Liver (tissue), 9 donors: Measurements from ENCODE around the gene TRIO. TPM values are rescaled to one million over a fixed set of nuclear protein-coding genes. Genes with fewer than 3 reads are reported as not detected.

Source experiments
- DNase-seq: peaks from one replicate; pipeline ENCODE4 v3.0.0-alpha.2; 2017; ENCODE audit warnings: low spot score
- H3K27ac ChIP-seq, 2 donors: one replicate each; pipeline ENCODE4 v1.7.0; 2013; ENCODE audit warnings: inconsistent platforms in 2 of 2, low read length in 2 of 2, control low read depth in 1 of 2, low read depth in 1 of 2, mild to moderate bottlenecking in 1 of 2
- H3K27me3 ChIP-seq, 4 donors: one replicate each; pipeline versions ENCODE4 v1.6.1 to v1.7.0; 2013; ENCODE audit warnings: low read length in 3 of 4, inconsistent platforms in 1 of 4, mild to moderate bottlenecking in 1 of 4, moderate library complexity in 1 of 4; ENCODE audit not compliant: control insufficient read depth in 4 of 4, insufficient read depth in 4 of 4
- H3K36me3 ChIP-seq, 4 donors: one replicate each; pipeline versions ENCODE4 v1.6.1 to v1.7.0; 2013; ENCODE audit warnings: low read length in 3 of 4, mild to moderate bottlenecking in 3 of 4, low read depth in 1 of 4, moderate library complexity in 1 of 4; ENCODE audit not compliant: control insufficient read depth in 4 of 4, insufficient read depth in 3 of 4
- H3K4me1 ChIP-seq, 4 donors: one replicate each; pipeline versions ENCODE4 v1.6.1 to v1.7.0; 2013; ENCODE audit warnings: low read length in 3 of 4, mild to moderate bottlenecking in 3 of 4, moderate library complexity in 1 of 4; ENCODE audit not compliant: control insufficient read depth in 4 of 4, insufficient read depth in 4 of 4
- H3K4me3 ChIP-seq, 3 donors: one replicate each; pipeline versions ENCODE4 v1.6.1 to v1.7.0; 2013; ENCODE audit warnings: low read length in 3 of 3, control low read depth in 1 of 3, low read depth in 1 of 3, mild to moderate bottlenecking in 1 of 3
- H3K9ac ChIP-seq, 2 donors: one replicate each; pipeline ENCODE4 v1.7.0; 2013; ENCODE audit warnings: low read length in 2 of 2, mild to moderate bottlenecking in 2 of 2, moderate library complexity in 2 of 2, control low read depth in 1 of 2, low read depth in 1 of 2
- H3K9me3 ChIP-seq, 4 donors: one replicate each; pipeline versions ENCODE4 v1.6.1 to v1.7.0; 2013; ENCODE audit warnings: low read length in 3 of 4; ENCODE audit not compliant: control insufficient read depth in 4 of 4
- ATF3 ChIP-seq: IDR thresholded peaks from 2 replicates; pipeline ENCODE4 v1.6.1; 2016; ENCODE audit warnings: antibody characterized with exemption
- CTCF ChIP-seq: fragments of 150-350 bp; IDR thresholded peaks from 2 replicates; pipeline ENCODE4 v1.5.1; 2017; ENCODE audit warnings: improper control_type of control experiment, low read depth, low read length; ENCODE audit not compliant: missing input control
- EGR1 ChIP-seq, 2 donors: IDR thresholded peaks; 2 replicates each; pipeline ENCODE4 v1.6.1; 2016 to 2018; ENCODE audit warnings: antibody characterized with exemption in 2 of 2, low read depth in 2 of 2
- FOXA1 ChIP-seq: IDR thresholded peaks from 2 replicates; pipeline ENCODE4 v1.6.1; 2016; ENCODE audit warnings: antibody characterized with exemption
- FOXA2 ChIP-seq: IDR thresholded peaks from 2 replicates; pipeline ENCODE4 v1.6.1; 2016; ENCODE audit warnings: antibody characterized with exemption
- GABPA ChIP-seq, 2 donors: IDR thresholded peaks in 1 of 2; conservative IDR thresholded peaks in 1 of 2; 2 replicates each; pipeline ENCODE4 v1.6.1; 2016; ENCODE audit warnings: antibody characterized with exemption in 2 of 2, mild to moderate bottlenecking in 1 of 2, moderate library complexity in 1 of 2
- HNF4A ChIP-seq, 2 donors: conservative IDR thresholded peaks; 2 replicates each; pipeline ENCODE4 v1.6.1; 2016; ENCODE audit warnings: antibody characterized with exemption in 2 of 2, mild to moderate bottlenecking in 2 of 2
- HNF4G ChIP-seq: IDR thresholded peaks from 2 replicates; pipeline ENCODE4 v1.6.1; 2016; ENCODE audit warnings: antibody characterized with exemption
- JUND ChIP-seq, 2 donors: IDR thresholded peaks; 2 replicates each; pipeline ENCODE4 v1.6.1; 2016; ENCODE audit warnings: antibody characterized with exemption in 2 of 2
- NR2F2 ChIP-seq: IDR thresholded peaks from 2 replicates; pipeline ENCODE4 v1.6.1; 2016; ENCODE audit warnings: antibody characterized with exemption
- RAD21 ChIP-seq, 2 donors: IDR thresholded peaks; 2 replicates each; pipeline ENCODE4 v1.6.1; 2016; ENCODE audit warnings: antibody characterized with exemption in 2 of 2, mild to moderate bottlenecking in 2 of 2
- RXRA ChIP-seq, 2 donors: IDR thresholded peaks; 2 replicates each; pipeline ENCODE4 v1.6.1; 2017 to 2018; ENCODE audit warnings: antibody characterized with exemption in 2 of 2, mild to moderate bottlenecking in 1 of 2
- SP1 ChIP-seq: IDR thresholded peaks from 2 replicates; pipeline ENCODE4 v1.6.1; 2018; ENCODE audit warnings: antibody characterized with exemption, mild to moderate bottlenecking
- TAF1 ChIP-seq: conservative IDR thresholded peaks from 2 replicates; pipeline ENCODE4 v1.6.1; 2016; ENCODE audit warnings: antibody characterized with exemption, mild to moderate bottlenecking
- YY1 ChIP-seq: IDR thresholded peaks from 2 replicates; pipeline ENCODE4 v1.6.1; 2016; ENCODE audit warnings: antibody characterized with exemption, mild to moderate bottlenecking
- ZBTB33 ChIP-seq: IDR thresholded peaks from 2 replicates; pipeline ENCODE4 v1.6.1; 2016; ENCODE audit warnings: antibody characterized with exemption
- WGBS: extraction: QIAGEN DNeasy Blood & Tissue Kit; methylation state at CpG from one replicate; pipeline ENCODE4 v1.1.7; 2013; 5-methylcytosine and 5-hydroxymethylcytosine counted together
- polyA plus RNA-seq, 2 donors: library from polyadenylated mRNA; stranded (reverse) in 1 of 2; unstranded in 1 of 2; fragments of 200-250 nt in 1 of 2; fragments of >200 nt in 1 of 2; fragmentation: Nextera tagmentation in 1 of 2; extraction: Ambion mirVana in 1 of 2; gene quantifications; one replicate each; pipeline versions ENCODE4 v1.2.1 to v1.2.3, GENCODE V29; 2013 to 2015
- total RNA-seq, 2 donors: library from RNA; depleted of rRNA; stranded (reverse); fragments of >200 nt; gene quantifications; one replicate each; pipeline ENCODE4 v1.2.3, GENCODE V29; 2014
- donor health status: healthy.
- donor health status: healthy.
- donor health status: healthy.
- donor health status: healthy.
- donor health status: healthy.

Gene TRIO
- total and polyA plus RNA-seq, 4 donors: 8.5 to 86.2 (median 16.0) TPM

GRCh38 chr5:14272548-14273205 is 129.5 kb downstream of the TRIO start:
- no peak overlapping the region for H3K9ac ChIP-seq
- peaks cover 0 to 26% (median 19%) of the 10 kb centered on the region in 4 donors for H3K4me1 ChIP-seq
- H3K36me3 ChIP-seq: peaks cover 0 to 3% (median 0%) of the 10 kb centered on the region in 4 donors
- no peak overlapping the region for H3K27ac ChIP-seq
- no peak overlapping the region for H3K4me3 ChIP-seq
- no peaks in the 10 kb centered on the region for H3K27me3 ChIP-seq
- no peak for DNase-seq
- 86% methylated on average over 4 of the region's 4 CpGs for WGBS
- H3K9me3 ChIP-seq: no peaks in the 10 kb centered on the region
- TF ChIP-seq RXRA (IDR thresholded peaks at IDR 0.05) (no peak), NR2F2 (no peak), HNF4G (no peak), ATF3 (no peak), SP1 (no peak), YY1 (no peak)

GRCh38 chr5:14273207-14273767 is 130.1 kb downstream of the TRIO start:
- H3K9ac ChIP-seq: no peak overlapping the region

More at GRCh38 chr5:14273207-14273767, 130.1 kb downstream of the TRIO start:
- H3K27ac ChIP-seq: no peak overlapping the region
- 91% methylated on average over 7 of the region's 7 CpGs for WGBS
- no peak overlapping the region for H3K4me3 ChIP-seq
- no peaks in the 10 kb centered on the region for H3K9me3 ChIP-seq
- no peak for DNase-seq
- H3K36me3 ChIP-seq: peaks cover 0 to 3% (median 0%) of the 10 kb centered on the region in 4 donors
- H3K27me3 ChIP-seq: no peaks in the 10 kb centered on the region
- TF ChIP-seq JUND (IDR thresholded peaks at IDR 0.05): no peak
- TF ChIP-seq TAF1: no peak
- TF ChIP-seq FOXA2: no peak
- TF ChIP-seq SP1: no peak
- TF ChIP-seq ZBTB33: no peak
- TF ChIP-seq GABPA (IDR thresholded peaks at IDR 0.05 in 1 of 2, conservative IDR thresholded peaks at IDR 0.05 in 1 of 2): no peak
- no peak for TF ChIP-seq HNF4A (conservative IDR thresholded peaks at IDR 0.05)
- no peak for TF ChIP-seq EGR1 (IDR thresholded peaks at IDR 0.05; ENCODE audit: low read depth in 2 of 2)
- no peak for TF ChIP-seq RAD21 (IDR thresholded peaks at IDR 0.05)
- TF ChIP-seq CTCF: no peak
- TF ChIP-seq RXRA (IDR thresholded peaks at IDR 0.05): no peak
- no peak for TF ChIP-seq FOXA1
- peaks cover 0 to 26% (median 19%) of the 10 kb centered on the region in 4 donors for H3K4me1 ChIP-seq
